ENCODE measurements around the gene SLC31A1. TPM values are rescaled to one million over a fixed set of nuclear protein-coding genes. Genes with fewer than 3 reads are reported as not detected.

SLC31A1 gene
- total and polyA plus RNA-seq, 2 of the 13 experiments (the other 11 are each of a cell fraction or from before 2014, with no cell fraction given) = 62.9 to 70.0 TPM

- no peak overlapping the region; a peak in 1 of 6 replicates for H3K4me3 ChIP-seq (replicated peaks in 1 of 3; ENCODE audit: insufficient read depth in 1 of 3, low read depth in 2 of 3, low read length in 3 of 3)
- no peak for TF ChIP-seq MTA3 (CRISPR knock-in tag; IDR thresholded peaks at IDR 0.05)
- TF ChIP-seq ZSCAN29 (CRISPR knock-in tag; conservative IDR thresholded peaks at IDR 0.05) = no peak
- TF ChIP-seq IRF9 (CRISPR knock-in tag; IDR thresholded peaks at IDR 0.05; ENCODE audit: borderline replicate concordance) = no peak
- TF ChIP-seq DMTF1 (CRISPR knock-in tag; IDR thresholded peaks at IDR 0.05) = no peak
- TF ChIP-seq ZNF256 (CRISPR knock-in tag; conservative IDR thresholded peaks at IDR 0.05) = no peak
- no peak for TF ChIP-seq SNAPC5 (CRISPR knock-in tag; IDR thresholded peaks at IDR 0.05; ENCODE audit: borderline replicate concordance)
- no peak for TF ChIP-seq KDM1A (CRISPR knock-in tag; IDR thresholded peaks at IDR 0.05)
- TF ChIP-seq TCF7 (IDR thresholded peaks at IDR 0.05; ENCODE audit: low read depth) = no peak
- intact Hi-C loops (cut with micrococcal nuclease; ENCODE audit: unreplicated experiment) (no loop called here), in situ Hi-C loops (cut with HindIII; ENCODE audit: extremely low pct_ligation_motif_present, low pct_unique_long_range_greater_than_20kb) (no loop called here)
- CTCF ChIA-PET (ENCODE audit: low intra/inter-chr PET ratio, low total read pairs) = no interaction called here
- H2AFZ ChIP-seq (ENCODE audit: low read length) = no peak overlapping the region
- POLR2A ChIA-PET = interaction anchor here (1.5 to 1.8 kb wide), 2 partner anchors 34 to 48 kb away, joined by 3 to 12 read pairs; partner anchors contain the start of genes CDC26 and PRPF4
- DNase-seq (ENCODE audit: low spot score) (no peak), ATAC-seq (no peak), FAIRE-seq (no peak)
- H3K9me3 ChIP-seq (ENCODE audit: low read length) = no peaks in the 10 kb centered on the region
- H3K79me2 ChIP-seq (ENCODE audit: insufficient read depth, low read length) = peaks cover 87% of the 10 kb centered on the region
- H3K4me1 ChIP-seq (ENCODE audit: insufficient read depth, low read length) = peaks cover 81% of the 10 kb centered on the region
- peak overlapping the region; percentile 73 for H3K27ac ChIP-seq (ENCODE audit: extremely low read length, insufficient read depth, low read length)
- WGBS (ENCODE audit: low lambda C conversion rate) = 32% methylated on average over 1 of the region's 1 CpG
- peaks cover 4 to 11% of the 10 kb centered on the region in 2 experiments; a peak in 3 of 5 replicates for H3K36me3 ChIP-seq (replicated peaks in 1 of 2; ENCODE audit: control insufficient read depth in 1 of 2, insufficient read depth in 2 of 2, low read length in 2 of 2)
- no TSS peak for BruUV-seq (replicated peaks)
- H3K27me3 ChIP-seq (ENCODE audit: control insufficient read depth in 1 of 2, insufficient read depth in 2 of 2, low read length in 2 of 2) = no peaks in the 10 kb centered on the region; a peak in 1 of 5 replicates
- peak overlapping the region; percentile 52 for H3K4me2 ChIP-seq (ENCODE audit: low read depth, low read length)
- peak overlapping the region; percentile 23; the same call in 1 of the 2 replicates for H3K9ac ChIP-seq (ENCODE audit: insufficient read depth, low read depth, low read length)
- no peaks in the 10 kb centered on the region; the same call in 1 of the 2 replicates for H4K20me1 ChIP-seq (ENCODE audit: insufficient read depth, low read length)
These were observed 6.1 kb downstream of the SLC31A1 start for GRCh38 chr9:113227436-113227835.

Measured in HepG2 (cell line).